Body of pancreas (tissue), 4 donors: ENCODE data around the gene MACF1.

Experiments used
- CTCF ChIP-seq, 7 experiments: fragments of 450-650 bp in 4 of 7; fragments of 200-600 bp in 3 of 7; sonication (generic) in 3 of 7; IDR thresholded peaks; one replicate each; pipeline ENCODE4 v1.5.1; 2016 to 2019; ENCODE audit warnings: antibody characterized with exemption in 7 of 7
- POLR2A ChIP-seq, 3 donors: fragments of 450-650 bp; IDR thresholded peaks; one replicate each; pipeline ENCODE4 v1.6.1; 2016; ENCODE audit warnings: antibody characterized with exemption in 3 of 3, mild to moderate bottlenecking in 2 of 3

- TF ChIP-seq CTCF (IDR thresholded peaks at IDR 0.05) (no peak), POLR2A (IDR thresholded peaks at IDR 0.05) (no peak)
Observed at GRCh38 chr1:39239968-39240367, 35.5 kb downstream of the MACF1 start.
